Endodermal cell (in vitro differentiated cells): Measurements from ENCODE around the gene AURKA. TPM values are rescaled to one million over a fixed set of nuclear protein-coding genes. Genes with fewer than 3 reads are reported as not detected.

Experiments used
- DNase-seq: peaks from one replicate; pipeline ENCODE4 v3.0.0-alpha.2; 2017
- H3K27ac ChIP-seq: 2 replicates; pipeline ENCODE4 v1.5.1; 2013; ENCODE audit warnings: mild to moderate bottlenecking, low read depth, low read length, moderate library complexity
- H3K27me3 ChIP-seq: 2 replicates; pipeline ENCODE4 v1.6.1; 2013; ENCODE audit warnings: mild to moderate bottlenecking, low read length, moderate library complexity; ENCODE audit not compliant: insufficient read depth, control insufficient read depth, poor library complexity, severe bottlenecking
- H3K36me3 ChIP-seq: 2 replicates; pipeline ENCODE4 v1.7.0; 2013; ENCODE audit warnings: mild to moderate bottlenecking, low read length, moderate library complexity; ENCODE audit not compliant: control insufficient read depth, insufficient read depth
- H3K4me1 ChIP-seq: one replicate; pipeline ENCODE4 v1.7.0; 2013; ENCODE audit warnings: low read length; ENCODE audit not compliant: control insufficient read depth, insufficient read depth
- H3K4me3 ChIP-seq: 2 replicates; pipeline ENCODE4 v1.5.1; 2013; ENCODE audit warnings: mild to moderate bottlenecking, low read length, moderate library complexity
- H3K9ac ChIP-seq: 2 replicates; pipeline ENCODE4 v1.6.1; 2013; ENCODE audit warnings: mild to moderate bottlenecking, low read length, moderate library complexity; ENCODE audit not compliant: poor library complexity, severe bottlenecking; ENCODE audit errors: extremely low read depth
- H3K9me3 ChIP-seq: 2 replicates; pipeline ENCODE4 v1.6.1; 2013; ENCODE audit warnings: mild to moderate bottlenecking, low read length, moderate library complexity; ENCODE audit not compliant: control insufficient read depth
- H3K27ac Mint-ChIP-seq: 2 replicates; pipeline ENCODE4 v1.8.0; 2020; ENCODE audit warnings: mixed read lengths
- H3K27me3 Mint-ChIP-seq: 2 replicates; pipeline ENCODE4 v1.8.0; 2021; ENCODE audit warnings: mild to moderate bottlenecking, mixed read lengths; ENCODE audit not compliant: insufficient read depth
- H3K36me3 Mint-ChIP-seq: 2 replicates; pipeline ENCODE4 v1.8.0; 2020; ENCODE audit warnings: low read depth, mixed read lengths
- H3K4me1 Mint-ChIP-seq: 2 replicates; pipeline ENCODE4 v1.8.0; 2020; ENCODE audit warnings: mixed read lengths
- H3K4me3 Mint-ChIP-seq: 2 replicates; pipeline ENCODE4 v1.8.0; 2020; ENCODE audit warnings: mild to moderate bottlenecking, moderate library complexity, mixed read lengths
- H3K9me3 Mint-ChIP-seq: 2 replicates; pipeline ENCODE4 v1.8.0; 2020; ENCODE audit warnings: mild to moderate bottlenecking, mixed read lengths
- WGBS, 2 experiments: methylation state at CpG; one replicate each; pipeline versions ENCODE4 v1.1.5 to v1.1.7; 2013; ENCODE audit warnings: missing lambda C conversion rate in 2 of 2, mixed read lengths in 1 of 2; ENCODE audit not compliant: insufficient coverage in 1 of 2, insufficient read length in 1 of 2; 5-methylcytosine and 5-hydroxymethylcytosine counted together
- total RNA-seq, 2 donors: library from RNA; stranded (reverse); fragmentation: NEBNext Ultra II Directional in 1 of 2; extraction: Animal tissue kit (Norgen Biotek cat#: 25700) in 1 of 2; gene quantifications; 2 replicates in 1 of 2; 3 replicates in 1 of 2; pipeline ENCODE4 v1.2.1, GENCODE V29; 2021
- TF ChIP-seq, protein P1 (sequence below): fragments of 200-600 bp; sonication (generic); conservative IDR thresholded peaks from 2 replicates; pipeline ENCODE4 v1.5.0; 2021; ENCODE audit warnings: antibody characterized with exemption, mild to moderate bottlenecking

The AURKA gene
- total RNA-seq, 2 donors from 2014 or later = 56.3 to 85.9 TPM

DNA sequence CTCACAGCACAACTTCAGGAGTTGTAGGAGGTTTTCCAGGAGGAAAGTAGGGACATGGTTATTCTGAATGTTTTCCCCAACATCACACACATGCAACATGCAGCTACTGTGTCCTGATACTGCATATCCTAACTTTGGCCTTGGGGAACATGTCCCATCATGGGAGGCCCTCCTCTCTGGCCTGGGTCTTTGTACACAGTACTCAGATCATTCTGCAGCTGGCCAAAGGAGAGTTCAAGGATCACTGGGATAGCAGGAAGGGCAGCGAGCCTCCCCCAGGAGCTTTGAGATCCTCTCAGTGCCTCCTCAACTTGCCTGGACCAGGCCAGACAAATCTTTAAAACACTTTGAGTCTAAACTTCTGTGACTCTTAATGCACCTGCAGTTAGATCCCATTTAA, 32.9 kb upstream of the AURKA start:
- Mint-ChIP-seq H3K9me3 (no peaks in the 10 kb centered on the region), H3K36me3 (no peaks in the 10 kb centered on the region), H3K27me3 (peaks cover 50% of the 10 kb centered on the region), H3K4me1 (peaks cover 8% of the 10 kb centered on the region), H3K27ac (no peak overlapping the region), H3K4me3 (no peak overlapping the region)
- TF ChIP-seq, protein P1, sequence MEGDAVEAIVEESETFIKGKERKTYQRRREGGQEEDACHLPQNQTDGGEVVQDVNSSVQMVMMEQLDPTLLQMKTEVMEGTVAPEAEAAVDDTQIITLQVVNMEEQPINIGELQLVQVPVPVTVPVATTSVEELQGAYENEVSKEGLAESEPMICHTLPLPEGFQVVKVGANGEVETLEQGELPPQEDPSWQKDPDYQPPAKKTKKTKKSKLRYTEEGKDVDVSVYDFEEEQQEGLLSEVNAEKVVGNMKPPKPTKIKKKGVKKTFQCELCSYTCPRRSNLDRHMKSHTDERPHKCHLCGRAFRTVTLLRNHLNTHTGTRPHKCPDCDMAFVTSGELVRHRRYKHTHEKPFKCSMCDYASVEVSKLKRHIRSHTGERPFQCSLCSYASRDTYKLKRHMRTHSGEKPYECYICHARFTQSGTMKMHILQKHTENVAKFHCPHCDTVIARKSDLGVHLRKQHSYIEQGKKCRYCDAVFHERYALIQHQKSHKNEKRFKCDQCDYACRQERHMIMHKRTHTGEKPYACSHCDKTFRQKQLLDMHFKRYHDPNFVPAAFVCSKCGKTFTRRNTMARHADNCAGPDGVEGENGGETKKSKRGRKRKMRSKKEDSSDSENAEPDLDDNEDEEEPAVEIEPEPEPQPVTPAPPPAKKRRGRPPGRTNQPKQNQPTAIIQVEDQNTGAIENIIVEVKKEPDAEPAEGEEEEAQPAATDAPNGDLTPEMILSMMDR = no peak
- 83 to 100% methylated on average over 1 of the region's 1 CpG for WGBS, 2 experiments
- Histone ChIP-seq H3K4me1 (peaks cover 4% of the 10 kb centered on the region), H3K27ac (no peak overlapping the region), H3K4me3 (no peak overlapping the region), H3K36me3 (no peaks in the 10 kb centered on the region), H3K27me3 (no peaks in the 10 kb centered on the region), H3K9ac (no peak overlapping the region), H3K9me3 (no peaks in the 10 kb centered on the region)
- DNase-seq = no peak

DNA sequence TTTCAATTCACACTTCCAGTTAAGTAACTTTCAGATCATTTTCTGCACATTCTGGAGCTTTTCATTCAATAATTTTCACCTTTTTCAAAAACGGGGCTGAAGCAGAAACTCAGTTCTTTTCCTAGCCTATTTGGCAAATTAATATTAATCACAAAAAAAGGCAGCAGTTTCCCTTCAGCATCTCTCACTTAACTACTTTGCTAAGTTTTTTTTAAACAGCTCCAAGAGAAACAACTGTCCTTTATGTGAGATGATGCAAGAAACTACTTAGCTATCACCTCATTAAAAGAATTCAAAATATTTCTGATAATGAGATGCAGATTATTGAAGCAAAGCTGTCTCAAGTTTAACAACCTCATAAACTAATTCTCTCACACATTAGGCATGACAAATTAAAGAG, 31.9 kb upstream of the AURKA start:
- Mint-ChIP-seq H3K27ac (no peak overlapping the region), H3K27me3 (peaks cover 47% of the 10 kb centered on the region), H3K4me1 (no peaks in the 10 kb centered on the region), H3K4me3 (no peak overlapping the region), H3K36me3 (no peaks in the 10 kb centered on the region), H3K9me3 (no peaks in the 10 kb centered on the region)
- H3K27me3 ChIP-seq = no peaks in the 10 kb centered on the region
- DNase-seq = no peak
- no peak overlapping the region for H3K9ac ChIP-seq
- TF ChIP-seq, protein P1 = no peak
- no peaks in the 10 kb centered on the region for H3K36me3 ChIP-seq
- H3K27ac ChIP-seq = no peak overlapping the region
- H3K4me3 ChIP-seq = no peak overlapping the region
- WGBS, 2 experiments = 69 to 76% methylated on average over 1 of the region's 1 CpG
- no peaks in the 10 kb centered on the region for H3K4me1 ChIP-seq
- no peaks in the 10 kb centered on the region for H3K9me3 ChIP-seq

DNA sequence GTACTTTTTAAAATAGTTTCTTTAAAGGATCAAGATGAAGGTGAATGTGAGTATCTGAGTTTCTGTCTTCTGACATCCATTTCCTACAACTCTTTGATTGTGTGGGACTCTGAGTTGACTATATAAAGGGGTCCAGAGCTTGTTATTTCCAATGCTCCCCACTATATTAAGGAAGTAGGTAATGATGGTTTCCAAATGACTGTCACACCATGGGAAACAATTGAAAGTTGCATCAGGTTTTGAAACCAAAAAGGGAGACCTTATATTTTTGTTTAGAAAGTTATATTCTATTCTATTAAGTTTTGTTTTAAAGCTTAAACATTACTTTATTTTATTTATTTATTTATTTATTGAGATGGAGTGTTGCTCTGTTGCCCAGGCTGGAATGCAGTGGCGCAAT, 31.2 kb upstream of the AURKA start:
- Histone ChIP-seq H3K36me3 (no peaks in the 10 kb centered on the region), H3K27ac (no peak overlapping the region), H3K9me3 (no peaks in the 10 kb centered on the region), H3K4me3 (no peak overlapping the region), H3K9ac (no peak overlapping the region), H3K4me1 (no peaks in the 10 kb centered on the region), H3K27me3 (no peaks in the 10 kb centered on the region)
- H3K36me3 Mint-ChIP-seq = no peaks in the 10 kb centered on the region
- H3K9me3 Mint-ChIP-seq = no peaks in the 10 kb centered on the region
- H3K27me3 Mint-ChIP-seq = peaks cover 45% of the 10 kb centered on the region
- H3K27ac Mint-ChIP-seq = no peak overlapping the region
- no peak for DNase-seq
- no peaks in the 10 kb centered on the region for H3K4me1 Mint-ChIP-seq
- WGBS, 2 experiments = 100% methylated on average over 1 of the region's 1 CpG; no CpG with 5 or more reads in 1 of the 2 experiments
- TF ChIP-seq, protein P1 = no peak
- no peak overlapping the region for H3K4me3 Mint-ChIP-seq
